ENCODE data around the gene HIPK2. TPM values are rescaled to one million over a fixed set of nuclear protein-coding genes. Genes with fewer than 3 reads are reported as not detected.

Gene HIPK2
- total RNA-seq, 1 experiment from 2014 or later = 18.3 TPM

GRCh38 chr7:139651308-139651707 lies 126.5 kb downstream of the HIPK2 start:
- DNase-seq (ENCODE audit: low read depth) = peak; percentile 83

- DNase-seq (ENCODE audit: low read depth) = no peak
These were observed 127.2 kb downstream of the HIPK2 start for GRCh38 chr7:139650429-139651100.

- no peak for DNase-seq (ENCODE audit: low read depth)
These were observed 128.8 kb downstream of the HIPK2 start for GRCh38 chr7:139648941-139649425.

GRCh38 chr7:139648391-139648861 lies 129.4 kb downstream of the HIPK2 start:
- no peak for DNase-seq (ENCODE audit: low read depth)

GRCh38 chr7:139647814-139648390 lies 129.9 kb downstream of the HIPK2 start:
- DNase-seq (ENCODE audit: low read depth) = peak; percentile 35

- no peak for DNase-seq (ENCODE audit: low read depth)
These were observed 130.7 kb downstream of the HIPK2 start for GRCh38 chr7:139647085-139647484.

- no peak for DNase-seq (ENCODE audit: low read depth)
These were observed 131.2 kb downstream of the HIPK2 start for GRCh38 chr7:139646566-139646965.

GRCh38 chr7:139645572-139646523 lies 131.9 kb downstream of the HIPK2 start:
- DNase-seq (ENCODE audit: low read depth) = peak; percentile 85

GRCh38 chr7:139643951-139644585 lies 133.7 kb downstream of the HIPK2 start:
- DNase-seq (ENCODE audit: low read depth) = no peak

GRCh38 chr7:139642283-139642682 lies 135.5 kb downstream of the HIPK2 start:
- DNase-seq (ENCODE audit: low read depth) = no peak

GRCh38 chr7:139641337-139641992 lies 136.3 kb downstream of the HIPK2 start:
- no peak for DNase-seq (ENCODE audit: low read depth)

GRCh38 chr7:139640681-139641080 lies 137.1 kb downstream of the HIPK2 start:
- DNase-seq (ENCODE audit: low read depth) = no peak

GRCh38 chr7:139639563-139639962 lies 138.2 kb downstream of the HIPK2 start:
- DNase-seq (ENCODE audit: low read depth) = no peak

- DNase-seq (ENCODE audit: low read depth) = no peak
These were observed 142.1 kb downstream of the HIPK2 start for GRCh38 chr7:139635526-139636302.

GRCh38 chr7:139634087-139634486 lies 143.7 kb downstream of the HIPK2 start:
- no peak for DNase-seq (ENCODE audit: low read depth)

GRCh38 chr7:139631520-139632031 lies 146.2 kb downstream of the HIPK2 start:
- no peak for DNase-seq (ENCODE audit: low read depth)

- no peak for DNase-seq (ENCODE audit: low read depth)
These were observed 146.9 kb downstream of the HIPK2 start for GRCh38 chr7:139630643-139631519.

GRCh38 chr7:139629392-139630082 lies 148.3 kb downstream of the HIPK2 start:
- no peak for DNase-seq (ENCODE audit: low read depth)

- DNase-seq (ENCODE audit: low read depth) = no peak
These were observed 150.0 kb downstream of the HIPK2 start for GRCh38 chr7:139627831-139628230.

Data from M059J (cell line).